A549 treated with ZK216348 at 1 μM for 4 hours (cell line): ENCODE data around the gene CCL7. TPM values are rescaled to one million over a fixed set of nuclear protein-coding genes. Genes with fewer than 3 reads are reported as not detected.

Experiments
- total RNA-seq: library from RNA; stranded (reverse); fragments of 200-300 nt; extraction: Qiagen RNA extraction; gene quantifications from 5 replicates; pipeline ENCODE4 v1.2.3, GENCODE V29; 2022; ENCODE audit warnings: low read depth

The CCL7 gene
- total RNA-seq, result 0.65 TPM in 1 of 5 replicates, not detected in the others

DNA sequence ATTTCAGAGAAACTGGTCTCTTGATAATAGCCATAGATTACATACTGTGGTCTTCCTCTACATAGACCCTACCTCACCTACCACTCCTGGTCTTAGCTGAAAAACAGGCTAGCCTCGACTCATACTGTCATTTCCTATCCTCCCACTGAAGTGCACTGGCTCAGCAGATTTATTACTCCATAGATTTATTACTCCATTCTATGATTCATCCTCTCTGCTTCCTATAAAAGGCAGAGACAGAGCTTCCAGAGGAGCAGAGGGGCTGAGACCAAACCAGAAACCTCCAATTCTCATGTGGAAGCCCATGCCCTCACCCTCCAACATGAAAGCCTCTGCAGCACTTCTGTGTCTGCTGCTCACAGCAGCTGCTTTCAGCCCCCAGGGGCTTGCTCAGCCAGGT is at the start of gene CCL7:
Gene CCL7 (plus strand): TSS at position 253 of the 400 bp plus-strand sequence. CDS start 70 bp downstream, at position 323.

DNA sequence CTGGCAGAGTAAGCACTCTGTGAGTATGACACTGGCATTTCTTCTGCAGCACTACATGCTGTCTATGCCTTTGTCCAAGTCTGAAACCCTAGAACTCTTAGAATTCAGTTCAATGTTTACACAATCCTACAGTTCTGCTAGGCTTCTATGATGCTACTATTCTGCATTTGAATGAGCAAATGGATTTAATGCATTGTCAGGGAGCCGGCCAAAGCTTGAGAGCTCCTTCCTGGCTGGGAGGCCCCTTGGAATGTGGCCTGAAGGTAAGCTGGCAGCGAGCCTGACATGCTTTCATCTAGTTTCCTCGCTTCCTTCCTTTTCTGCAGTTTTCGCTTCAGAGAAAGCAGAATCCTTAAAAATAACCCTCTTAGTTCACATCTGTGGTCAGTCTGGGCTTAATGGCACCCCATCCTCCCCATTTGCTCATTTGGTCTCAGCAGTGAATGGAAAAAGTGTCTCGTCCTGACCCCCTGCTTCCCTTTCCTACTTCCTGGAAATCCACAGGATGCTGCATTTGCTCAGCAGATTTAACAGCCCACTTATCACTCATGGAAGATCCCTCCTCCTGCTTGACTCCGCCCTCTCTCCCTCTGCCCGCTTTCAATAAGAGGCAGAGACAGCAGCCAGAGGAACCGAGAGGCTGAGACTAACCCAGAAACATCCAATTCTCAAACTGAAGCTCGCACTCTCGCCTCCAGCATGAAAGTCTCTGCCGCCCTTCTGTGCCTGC is 15.2 kb upstream of the CCL7 start, which contains the start of gene CCL2:
Gene CCL2 (plus strand): TSS at position 635 of the 730 bp plus-strand sequence. CDS start 65 bp downstream, at position 700.

DNA sequence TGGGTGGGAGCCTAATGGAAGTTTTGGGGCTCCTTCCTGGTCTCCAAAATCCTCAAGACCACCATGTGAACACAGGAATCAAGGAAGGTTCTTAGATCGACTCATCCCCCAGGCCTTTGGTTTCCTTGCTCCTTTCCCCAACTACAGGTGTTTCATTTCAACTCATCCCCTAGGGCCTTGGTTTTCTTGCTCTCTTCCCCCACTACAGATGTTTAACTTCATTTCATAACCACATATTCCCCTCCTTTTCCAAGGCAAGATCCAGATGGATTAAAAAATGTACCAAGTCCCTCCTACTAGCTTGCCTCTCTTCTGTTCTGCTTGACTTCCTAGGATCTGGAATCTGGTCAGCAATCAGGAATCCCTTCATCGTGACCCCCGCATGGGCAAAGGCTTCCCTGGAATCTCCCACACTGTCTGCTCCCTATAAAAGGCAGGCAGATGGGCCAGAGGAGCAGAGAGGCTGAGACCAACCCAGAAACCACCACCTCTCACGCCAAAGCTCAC is 15.3 kb downstream of the CCL7 start, which contains the start of gene CCL11:
Gene CCL11 (plus strand): TSS at position 457 of the 507 bp plus-strand sequence. CDS start 67 bp downstream, outside the sequence.

DNA sequence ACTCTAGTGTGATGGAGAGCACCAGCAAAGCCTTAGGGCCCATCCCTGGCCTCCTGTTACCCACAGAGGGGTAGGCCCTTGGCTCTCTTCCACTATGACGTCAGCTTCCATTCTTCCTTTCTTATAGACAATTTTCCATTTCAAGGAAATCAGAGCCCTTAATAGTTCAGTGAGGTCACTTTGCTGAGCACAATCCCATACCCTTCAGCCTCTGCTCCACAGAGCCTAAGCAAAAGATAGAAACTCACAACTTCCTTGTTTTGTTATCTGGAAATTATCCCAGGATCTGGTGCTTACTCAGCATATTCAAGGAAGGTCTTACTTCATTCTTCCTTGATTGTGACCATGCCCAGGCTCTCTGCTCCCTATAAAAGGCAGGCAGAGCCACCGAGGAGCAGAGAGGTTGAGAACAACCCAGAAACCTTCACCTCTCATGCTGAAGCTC is 49.0 kb downstream of the CCL7 start, which contains the start of gene CCL8:
Gene CCL8 (plus strand): TSS at position 397 of the 445 bp plus-strand sequence. CDS start 67 bp downstream, outside the sequence.

Other genes starting within 250 kb of the CCL7 start
- gene CCL2, start 14.9 kb upstream of the CCL7 start, total RNA-seq, result 12.2 to 27.7 TPM (median 13.8 TPM) in 5 replicates
- gene CCL11, start 15.5 kb downstream of the CCL7 start, total RNA-seq, result not detected in 5 replicates
- not detected in 5 replicates for gene CCL8, start 49.2 kb downstream of the CCL7 start, total RNA-seq
- gene CCL13, start 86.3 kb downstream of the CCL7 start, total RNA-seq, result not detected in 5 replicates
- not detected in 5 replicates for gene CCL1, start 93.0 kb downstream of the CCL7 start, total RNA-seq